ENCODE measurements around the gene ADCYAP1.

- TF ChIP-seq POLR2A (IDR thresholded peaks at IDR 0.05) (no peak), CTCF (IDR thresholded peaks at IDR 0.05) (no peak)
Observed at GRCh38 chr18:949724-950631, 45.3 kb downstream of the ADCYAP1 start.

Data from body of pancreas (tissue), 4 donors.